K562 (cell line): ENCODE results near the gene ATG7. TPM values are rescaled to one million over a fixed set of nuclear protein-coding genes. Genes with fewer than 3 reads are reported as not detected.

Experiments
- ATAC-seq: fragments of 200-7000 bp; cut with Tn5 transposase; 3 replicates; pipeline ENCODE4 v1.9.1; 2020; ENCODE audit warnings: moderate library complexity
- BruUV-seq: library from RNA; stranded (reverse); fragments of 400-500 nt; replicated peaks from 2 replicates; lab custom pipeline; 2021; lab: Mats Ljungman, UMichigan
- CTCF ChIA-PET: fragments of 300-600 bp; formaldehyde crosslinking; extraction: SDS; loops from one replicate; lab custom pipeline; 2021; ENCODE audit warnings: low intra/inter-chr PET ratio; lab: Yijun Ruan, JAX
- POLR2A ChIA-PET: fragments of 300-600, 350-650 bp; sonication (Branson Sonifier 250); formaldehyde crosslinking; extraction: SDS; loops from one replicate; lab custom pipeline; 2021; ENCODE audit warnings: antibody characterized with exemption, inconsistent platforms; lab: Yijun Ruan, JAX
- DNase-seq, 4 experiments: peaks; one replicate each; pipeline versions ENCODE4 v3.0.0 to v3.0.0-alpha.2; 2011 to 2018; ENCODE audit warnings: low spot score in 3 of 4, mixed read lengths in 3 of 4; ENCODE audit errors: extremely low read depth in 1 of 4
- FAIRE-seq: peaks from 2 replicates; lab custom pipeline; 2011; peaks lifted over from hg19 to GRCh38; lab: Jason Lieb, UNC
- H2AFZ ChIP-seq: 2 replicates; pipeline ENCODE4 v1.6.0; 2011; ENCODE audit warnings: low read depth, low read length, control low read depth, inconsistent platforms
- H3K27ac ChIP-seq: fragments of 200-600 bp; 3 replicates; pipeline ENCODE4 v1.8.0; 2011; ENCODE audit warnings: low read depth, mild to moderate bottlenecking, control low read depth, inconsistent platforms, low read length, moderate library complexity, mixed read lengths; ENCODE audit errors: extremely low read depth
- H3K27me3 ChIP-seq, 2 experiments: fragments of 300-600 bp in 1 of 2; 2 replicates in 1 of 2; 3 replicates in 1 of 2; pipeline versions ENCODE4 v1.6.0 to v1.8.0; 2011; ENCODE audit warnings: inconsistent platforms in 2 of 2, low read length in 2 of 2, mild to moderate bottlenecking in 1 of 2, mixed read lengths in 1 of 2, moderate library complexity in 1 of 2; ENCODE audit not compliant: control insufficient read depth in 2 of 2, insufficient read depth in 2 of 2
- H3K36me3 ChIP-seq: fragments of 300-600 bp; 3 replicates; pipeline ENCODE4 v1.8.0; 2011; ENCODE audit warnings: mild to moderate bottlenecking, low read length, inconsistent platforms; ENCODE audit not compliant: control insufficient read depth, insufficient read depth
- H3K4me1 ChIP-seq, 2 experiments: fragments of 200-600 bp in 1 of 2; replicated peaks in 1 of 2; 2 replicates in 1 of 2; 3 replicates in 1 of 2; pipeline versions ENCODE4 v1.5.1 to v1.8.0; 2011; ENCODE audit warnings: inconsistent platforms in 2 of 2, low read length in 2 of 2, mild to moderate bottlenecking in 1 of 2, mixed read lengths in 1 of 2, moderate library complexity in 1 of 2; ENCODE audit not compliant: control insufficient read depth in 2 of 2, insufficient read depth in 2 of 2
- H3K4me2 ChIP-seq: 2 replicates; pipeline ENCODE4 v1.6.1; 2011; ENCODE audit warnings: low read length, control low read depth, inconsistent platforms, mixed read lengths; ENCODE audit not compliant: insufficient read depth
- H3K4me3 ChIP-seq: fragments of 200-600 bp; sonication (generic), shearing (Covaris generic); 2 replicates; pipeline ENCODE4 v1.5.1; 2016; ENCODE audit warnings: control low read depth, inconsistent platforms
- H3K79me2 ChIP-seq: fragments of 200-600 bp; 3 replicates; pipeline ENCODE4 v1.8.0; 2011; ENCODE audit warnings: low read length, inconsistent platforms; ENCODE audit not compliant: control insufficient read depth, insufficient read depth
- H3K9ac ChIP-seq, 2 experiments: 2 replicates each; pipeline versions ENCODE4 v1.6.0 to v1.6.1; 2011; ENCODE audit warnings: low read depth in 2 of 2, low read length in 2 of 2, control low read depth in 1 of 2, inconsistent platforms in 1 of 2, mild to moderate bottlenecking in 1 of 2, mixed read lengths in 1 of 2; ENCODE audit not compliant: insufficient read depth in 1 of 2
- H3K9me1 ChIP-seq: one replicate; pipeline ENCODE4 v1.6.0; 2011; ENCODE audit warnings: inconsistent platforms, mild to moderate bottlenecking, low read length, moderate library complexity; ENCODE audit not compliant: control insufficient read depth, insufficient read depth
- H3K9me3 ChIP-seq: replicated peaks from 2 replicates; pipeline ENCODE4 v1.5.1; 2011; ENCODE audit warnings: low read depth, low read length, inconsistent platforms; ENCODE audit not compliant: control insufficient read depth, insufficient read depth
- H4K20me1 ChIP-seq: replicated peaks from 2 replicates; pipeline ENCODE4 v1.6.1; 2011; ENCODE audit warnings: low read length, inconsistent platforms, mixed read lengths; ENCODE audit not compliant: control insufficient read depth, insufficient read depth
- ARHGAP35 ChIP-seq: fragments of 450-650 bp; IDR thresholded peaks from 2 replicates; pipeline ENCODE4 v1.6.1; 2018; ENCODE audit not compliant: partially characterized antibody
- CBFA2T2 ChIP-seq: fragments of 450-650 bp; conservative IDR thresholded peaks from 2 replicates; pipeline ENCODE4 v1.6.1; 2017; ENCODE audit warnings: mild to moderate bottlenecking
- DACH1 ChIP-seq: fragments of 450-650 bp; IDR thresholded peaks from 2 replicates; pipeline ENCODE4 v1.6.1; 2018; ENCODE audit not compliant: partially characterized antibody
- ESRRA ChIP-seq: fragments of 450-650 bp; IDR thresholded peaks from 2 replicates; pipeline ENCODE4 v1.6.1; 2014; ENCODE audit warnings: low read depth, mild to moderate bottlenecking, moderate library complexity, borderline replicate concordance
- KDM5B ChIP-seq: fragments of 200-600 bp; sonication (generic); IDR thresholded peaks from 2 replicates; pipeline ENCODE4 v1.6.1; 2012; ENCODE audit warnings: low read depth, mild to moderate bottlenecking, moderate library complexity, low read length, control low read depth, inconsistent platforms; ENCODE audit not compliant: insufficient replicate concordance
- LCOR ChIP-seq: sonication (generic); formaldehyde crosslinking; IDR thresholded peaks from 2 replicates; pipeline ENCODE4 v1.8.0; 2022; ENCODE audit warnings: mild to moderate bottlenecking, missing genetic modification reagents
- NR2F6 ChIP-seq: fragments of 450-650 bp; formaldehyde crosslinking; IDR thresholded peaks from 2 replicates; pipeline ENCODE4 v1.4.0; 2020; ENCODE audit warnings: mild to moderate bottlenecking
- PCBP1 ChIP-seq: fragments of 200-400 bp; formaldehyde crosslinking; IDR thresholded peaks from 2 replicates; pipeline ENCODE4 v1.6.1; 2018; ENCODE audit warnings: mild to moderate bottlenecking, low read depth, low read length; ENCODE audit not compliant: poor library complexity, severe bottlenecking
- PTTG1 ChIP-seq: fragments of 450-650 bp; IDR thresholded peaks from 2 replicates; pipeline ENCODE4 v1.6.1; 2016; ENCODE audit warnings: low read depth, mild to moderate bottlenecking, missing genetic modification characterization, missing compliant biosample characterization
- RBM34 ChIP-seq: fragments of 200-400 bp; formaldehyde crosslinking; IDR thresholded peaks from 2 replicates; pipeline ENCODE4 v1.6.1; 2018; ENCODE audit warnings: low read length, borderline replicate concordance; ENCODE audit not compliant: insufficient read depth
- ZNF134 ChIP-seq: fragments of 250-450 bp; sonication (Bioruptor Pico); conservative IDR thresholded peaks from 2 replicates; pipeline ENCODE4 v1.4.0; 2020
- ZNF324 ChIP-seq: fragments of 250-450 bp; sonication (Bioruptor Pico); IDR thresholded peaks from 2 replicates; pipeline ENCODE4 v1.4.0; 2020; ENCODE audit warnings: mild to moderate bottlenecking
- ZNF696 ChIP-seq: fragments of 250-450 bp; sonication (Bioruptor Pico); conservative IDR thresholded peaks from 2 replicates; pipeline ENCODE4 v1.4.0; 2020; ENCODE audit warnings: mild to moderate bottlenecking, moderate library complexity
- WGBS: fragments of 100-300 bp; shearing (Covaris generic); methylation state at CpG from one replicate; pipeline ENCODE4 v1.1.6; 2016; ENCODE audit warnings: low coverage, mixed read lengths; ENCODE audit not compliant: insufficient coverage; ENCODE audit errors: missing lambda C conversion rate; 5-methylcytosine and 5-hydroxymethylcytosine counted together
- in situ Hi-C: fragments of 300-500 bp; cut with MboI; formaldehyde crosslinking; loops from 4 replicates; pipeline ENCODE4 v1.15.0; 2018; ENCODE audit warnings: inconsistent platforms, mixed read lengths
- intact Hi-C: fragments of 100-400 bp; cut with micrococcal nuclease; formaldehyde crosslinking; loops from 2 replicates; pipeline ENCODE4 v1.14.2; 2022
- polyA plus RNA-seq, 8 experiments: library from polyadenylated mRNA; depleted of rRNA in 4 of 8; stranded (reverse) in 5 of 8; unstranded in 3 of 8; fragments of >200 nt; fragmentation: Nextera tagmentation in 2 of 8; fragmentation: Illumina TruSeq in 1 of 8; extraction: Ambion mirVana in 2 of 8; extraction: Trizol in 1 of 8; gene quantifications; 2 replicates each; pipeline versions ENCODE4 v1.2.1 to v1.2.3, GENCODE V29; 2011 to 2014; ENCODE audit warnings: inconsistent platforms in 1 of 8, missing spikeins in 1 of 8
- total RNA-seq, 7 experiments: library from RNA; depleted of rRNA in 6 of 7; stranded (reverse); fragments of >200 nt in 6 of 7; fragmentation: Illumina TruSeq in 2 of 7; extraction: Trizol in 2 of 7; gene quantifications; 2 replicates each; pipeline versions ENCODE4 v1.2.1 to v1.2.3, GENCODE V29; 2011 to 2021; ENCODE audit warnings: low replicate concordance in 1 of 7
- TF ChIP-seq, protein P1 (sequence below): fragments of 450-650 bp; formaldehyde crosslinking; IDR thresholded peaks from 2 replicates; pipeline ENCODE4 v1.4.0; 2022; ENCODE audit warnings: missing genetic modification characterization

The ATG7 gene
- total and polyA plus RNA-seq, 9 of the 15 experiments (the other 6 are each of a cell fraction or from before 2014, with no cell fraction given), result 18.3 to 45.3 (median 33.6) TPM

DNA sequence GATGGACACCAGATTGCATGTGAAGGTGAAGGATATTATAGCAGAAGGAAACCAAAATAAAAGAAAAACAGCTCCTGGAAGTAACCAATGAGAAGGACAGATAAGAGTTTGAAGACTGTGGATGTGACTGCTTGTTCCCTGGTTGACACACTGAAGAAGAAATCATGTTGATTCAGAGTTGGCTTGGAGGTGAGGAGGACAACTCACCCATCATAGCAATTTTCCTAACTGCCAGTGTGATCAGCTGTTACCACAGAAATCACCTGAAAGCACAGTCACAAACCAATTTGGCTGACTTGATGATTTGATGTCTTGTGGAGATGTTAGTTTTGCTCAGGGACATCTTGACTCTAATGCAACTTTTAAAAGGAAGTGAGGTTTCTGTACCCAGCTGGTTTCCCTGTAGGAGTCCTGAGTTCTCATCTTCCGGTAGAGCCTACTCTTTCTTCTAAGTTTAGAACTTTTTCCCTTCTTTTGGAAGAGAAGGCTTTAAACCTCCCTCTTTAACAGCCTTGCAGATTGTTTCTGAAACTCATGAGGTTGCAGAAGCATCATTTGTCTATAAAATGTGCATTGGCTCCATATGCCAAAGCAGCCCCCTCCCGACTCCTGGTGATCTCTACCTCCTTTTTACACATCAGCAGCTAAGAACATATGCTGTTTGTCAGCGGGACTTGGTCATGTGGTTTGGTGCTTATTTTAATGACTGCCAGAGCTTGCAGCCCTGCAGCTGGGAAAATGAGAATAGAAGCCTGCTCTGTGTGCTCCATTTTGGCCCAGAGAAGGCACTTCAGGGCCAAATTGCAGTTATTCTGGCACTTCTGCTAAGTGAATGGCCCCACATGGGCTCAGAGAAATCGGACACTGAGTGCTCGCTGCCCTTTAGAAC lies 10.3 kb downstream of the ATG7 start:
- TF ChIP-seq PCBP1 (no peak), DACH1 (peak; percentile 51)

DNA sequence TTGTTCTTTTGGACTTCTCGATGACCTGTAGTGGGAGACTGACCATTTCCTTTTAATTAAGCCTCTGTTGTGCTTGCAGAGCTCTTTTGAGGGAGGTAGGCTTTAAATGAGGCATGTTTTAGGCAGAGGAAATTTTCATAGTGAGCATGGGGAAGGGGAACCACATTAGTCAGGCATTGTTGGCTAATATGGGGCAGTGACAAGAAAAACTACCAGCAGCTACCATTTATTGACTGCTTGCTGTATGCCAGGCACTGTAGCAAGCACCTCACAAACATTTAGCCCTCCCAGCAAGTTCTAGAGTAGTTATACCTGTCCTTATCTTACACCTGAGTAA lies 10.9 kb downstream of the ATG7 start:
- ATAC-seq, result no peak
- no peak overlapping the region for H2AFZ ChIP-seq
- no peaks in the 10 kb centered on the region for H4K20me1 ChIP-seq
- H3K4me2 ChIP-seq, result no peak overlapping the region
- no peaks in the 10 kb centered on the region for H3K9me3 ChIP-seq
- peaks cover 3 to 17% of the 10 kb centered on the region in 2 experiments; a peak in 4 of 5 replicates for H3K4me1 ChIP-seq
- peaks cover 51% of the 10 kb centered on the region for H3K36me3 ChIP-seq
- in situ Hi-C loops (no loop called here), intact Hi-C loops (no loop called here)
- no peak for FAIRE-seq
- POLR2A ChIA-PET, result interaction anchor here (2.9 to 4.4 kb wide), 2 partner anchors 8 to 10 kb away, joined by 11 to 18 read pairs; partner anchors contain the start of gene ATG7
- no peak overlapping the region for H3K27ac ChIP-seq
- no TSS peak for BruUV-seq
- H3K9me1 ChIP-seq, result no peaks in the 10 kb centered on the region
- no peaks in the 10 kb centered on the region for H3K27me3 ChIP-seq
- H3K4me3 ChIP-seq, result no peak overlapping the region
- no peak overlapping the region for H3K9ac ChIP-seq
- H3K79me2 ChIP-seq, result peaks cover 31% of the 10 kb centered on the region
- WGBS, result 100% methylated on average over 1 of the region's 1 CpG
- no peak for DNase-seq
- CTCF ChIA-PET, result no interaction called here
- no peak for TF ChIP-seq ESRRA
- no peak for TF ChIP-seq ARHGAP35
- no peak for TF ChIP-seq KDM5B
- no peak for TF ChIP-seq PTTG1
- no peak for TF ChIP-seq ZNF324 (CRISPR knock-in tag)
- TF ChIP-seq RBM34, result no peak
- TF ChIP-seq, protein P1, sequence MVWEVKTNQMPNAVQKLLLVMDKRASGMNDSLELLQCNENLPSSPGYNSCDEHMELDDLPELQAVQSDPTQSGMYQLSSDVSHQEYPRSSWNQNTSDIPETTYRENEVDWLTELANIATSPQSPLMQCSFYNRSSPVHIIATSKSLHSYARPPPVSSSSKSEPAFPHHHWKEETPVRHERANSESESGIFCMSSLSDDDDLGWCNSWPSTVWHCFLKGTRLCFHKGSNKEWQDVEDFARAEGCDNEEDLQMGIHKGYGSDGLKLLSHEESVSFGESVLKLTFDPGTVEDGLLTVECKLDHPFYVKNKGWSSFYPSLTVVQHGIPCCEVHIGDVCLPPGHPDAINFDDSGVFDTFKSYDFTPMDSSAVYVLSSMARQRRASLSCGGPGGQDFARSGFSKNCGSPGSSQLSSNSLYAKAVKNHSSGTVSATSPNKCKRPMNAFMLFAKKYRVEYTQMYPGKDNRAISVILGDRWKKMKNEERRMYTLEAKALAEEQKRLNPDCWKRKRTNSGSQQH (CRISPR knock-in tag), result no peak
- no peak for TF ChIP-seq CBFA2T2
- TF ChIP-seq LCOR, result no peak
- no peak for TF ChIP-seq NR2F6 (CRISPR knock-in tag)
- no peak for TF ChIP-seq ZNF696 (CRISPR knock-in tag)
- no peak for TF ChIP-seq ZNF134 (CRISPR knock-in tag)

More for the DNA sequence above, 10.3 kb downstream of the ATG7 start:
- BruUV-seq, result no TSS peak
- no peaks in the 10 kb centered on the region for H4K20me1 ChIP-seq
- H3K4me2 ChIP-seq, result no peak overlapping the region
- POLR2A ChIA-PET, result interaction anchor here (2.9 to 4.4 kb wide), 2 partner anchors 9 kb away, joined by 11 to 18 read pairs; partner anchors contain the start of gene ATG7
- H3K79me2 ChIP-seq, result peaks cover 29% of the 10 kb centered on the region
- H3K9me1 ChIP-seq, result no peaks in the 10 kb centered on the region
- DNase-seq (no peak), ATAC-seq (no peak), FAIRE-seq (no peak)
- H3K4me3 ChIP-seq, result no peak overlapping the region
- H3K27me3 ChIP-seq, result no peaks in the 10 kb centered on the region
- CTCF ChIA-PET, result no interaction called here
- H3K9me3 ChIP-seq, result no peaks in the 10 kb centered on the region
- intact Hi-C loops (no loop called here), in situ Hi-C loops (no loop called here)
- no peak overlapping the region for H2AFZ ChIP-seq
- no peak overlapping the region for H3K27ac ChIP-seq
- H3K36me3 ChIP-seq, result peaks cover 48% of the 10 kb centered on the region
- peaks cover 3 to 11% of the 10 kb centered on the region in 2 experiments; a peak in 4 of 5 replicates for H3K4me1 ChIP-seq
- WGBS, result 94% methylated on average over 5 of the region's 5 CpGs
- no peak overlapping the region for H3K9ac ChIP-seq
